HG03469 (cell line): ENCODE data around the gene PRR20D.
"Not testable (repeated sequence)": the region's sequence is repeated elsewhere in the genome, so short reads cannot be mapped to it uniquely, and the experiment has no call there.

Source experiments
- ATAC-seq: cut with Tn5 transposase; IDR thresholded peaks from one replicate; pipeline ENCODE4 v1.9.1; 2021; ENCODE audit warnings: mild to moderate bottlenecking, moderate library complexity, moderate number of reproducible peaks; ENCODE audit not compliant: unreplicated experiment

The PRR20D gene

GRCh38 chr13:57160332-57160731 is at the start of gene PRR20D:
TSS of gene PRR20D (plus strand) at chr13:57160632. CDS start at chr13:57161019, 387 bp downstream.
- ATAC-seq: not testable (repeated sequence)

GRCh38 chr13:57114945-57115344 is 45.5 kb upstream of the PRR20D start:
- ATAC-seq: no peak

- ATAC-seq: no peak
Measured at GRCh38 chr13:57123681-57124080, 36.8 kb upstream of the PRR20D start.

DNA sequence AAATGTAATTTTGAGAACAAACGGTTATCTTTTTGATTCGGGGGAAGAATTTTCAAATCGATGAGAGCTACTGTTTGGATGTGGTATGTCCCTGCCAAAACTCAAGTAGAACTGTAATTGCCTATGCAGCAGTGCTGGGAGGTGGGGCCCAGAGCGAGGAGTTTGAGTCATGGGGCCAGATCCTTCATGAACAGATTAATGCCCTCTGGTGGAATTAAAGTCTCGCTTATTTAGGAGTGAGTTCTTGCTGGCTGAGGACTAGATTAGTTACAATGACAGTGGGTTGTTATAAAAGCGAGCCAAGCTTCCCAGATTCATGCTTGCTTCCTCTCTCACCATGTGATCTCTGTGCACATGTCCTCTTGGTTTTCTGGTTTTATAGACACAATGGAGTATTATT is 31.5 kb upstream of the PRR20D start:
- no peak for ATAC-seq

GRCh38 chr13:57136093-57136492 is 24.3 kb upstream of the PRR20D start:
- ATAC-seq: no peak

- ATAC-seq: no peak
Measured at GRCh38 chr13:57137585-57137984, 22.8 kb upstream of the PRR20D start.

DNA sequence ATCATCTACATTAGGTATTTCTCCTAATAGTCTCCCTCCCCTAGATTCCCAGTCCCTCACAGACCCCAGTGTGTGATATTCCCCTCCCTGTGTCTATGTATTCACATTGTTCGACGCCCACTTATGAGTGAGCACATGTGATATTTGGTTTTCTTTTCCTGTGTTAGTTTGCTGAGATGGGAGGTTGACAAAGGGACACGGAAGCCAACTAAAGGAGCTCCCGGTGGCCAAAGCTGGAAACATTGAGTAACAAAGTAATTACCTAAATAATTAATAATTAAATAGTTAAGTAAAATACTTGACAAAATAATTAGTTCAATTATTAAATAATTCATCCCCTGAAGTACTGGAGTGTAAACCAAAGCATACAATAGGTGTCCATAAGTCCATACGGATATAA is 21.4 kb upstream of the PRR20D start:
- ATAC-seq: no peak

DNA sequence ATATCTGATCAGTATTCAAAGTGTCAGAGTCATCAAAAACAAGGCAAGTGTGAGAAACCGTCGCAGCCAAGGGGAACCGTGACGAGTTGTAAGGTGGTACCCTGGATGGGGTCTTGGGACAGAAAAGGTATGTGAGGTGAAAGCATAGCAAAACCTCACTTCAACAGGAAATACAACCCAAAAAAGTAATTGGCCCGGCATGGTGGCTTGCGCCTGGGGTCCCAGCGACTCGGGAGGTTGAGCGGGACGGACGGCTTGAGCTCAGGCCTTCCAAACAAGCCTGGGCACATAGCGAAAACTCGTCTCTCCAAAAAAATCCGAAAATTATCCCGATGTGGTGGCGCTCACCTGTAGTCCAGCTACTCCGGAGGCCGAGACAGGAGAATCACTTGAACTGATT is 20.7 kb upstream of the PRR20D start:
- ATAC-seq: not testable (repeated sequence)

DNA sequence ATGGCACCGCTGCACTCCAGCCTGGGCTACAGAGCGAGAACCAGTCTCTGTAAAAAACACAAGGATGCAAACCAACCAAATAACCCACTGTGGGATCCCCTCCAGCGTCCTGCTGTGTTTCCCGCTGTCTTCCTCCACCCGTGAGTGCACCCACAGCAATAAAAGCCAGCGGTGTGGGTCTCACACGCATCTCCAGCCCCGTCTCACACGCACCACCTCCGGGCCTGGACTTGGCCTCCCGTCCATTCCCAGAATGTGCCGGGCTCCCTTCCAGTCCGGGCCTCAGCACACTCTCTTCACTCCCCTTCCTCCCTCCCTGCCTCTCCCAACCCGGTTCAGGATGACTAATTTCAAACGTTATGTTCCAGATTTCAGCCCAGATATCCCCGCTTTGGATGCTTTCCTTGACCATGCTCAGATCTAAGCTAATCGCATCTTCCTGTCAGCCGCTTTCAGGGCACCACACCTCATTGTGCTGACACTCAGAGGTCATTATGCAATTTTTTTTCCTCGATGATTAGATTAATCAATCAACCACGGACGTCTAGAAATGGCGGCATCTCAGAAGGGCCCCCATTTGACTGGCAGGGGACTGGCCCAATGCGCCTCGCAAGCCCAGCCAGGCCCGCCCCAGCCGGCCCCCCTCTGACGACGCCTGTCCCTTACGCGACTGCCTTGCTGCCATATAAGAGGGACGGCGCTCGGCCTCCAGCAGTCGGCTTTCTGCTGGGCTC is 20.0 kb upstream of the PRR20D start, which contains the start of gene PRR20A:
TSS of gene PRR20A (plus strand) at position 684 of the 734 bp plus-strand sequence. CDS start 387 bp downstream, outside the sequence.
- not testable (repeated sequence) for ATAC-seq

GRCh38 chr13:57147188-57147587 is 13.2 kb upstream of the PRR20D start, which contains the start of gene PRR20B:
TSS of gene PRR20B (plus strand) at chr13:57147488. CDS start at chr13:57147875, 387 bp downstream.
- ATAC-seq: not testable (repeated sequence)

GRCh38 chr13:57148106-57148505 is 12.3 kb upstream of the PRR20D start:
- not testable (repeated sequence) for ATAC-seq

DNA sequence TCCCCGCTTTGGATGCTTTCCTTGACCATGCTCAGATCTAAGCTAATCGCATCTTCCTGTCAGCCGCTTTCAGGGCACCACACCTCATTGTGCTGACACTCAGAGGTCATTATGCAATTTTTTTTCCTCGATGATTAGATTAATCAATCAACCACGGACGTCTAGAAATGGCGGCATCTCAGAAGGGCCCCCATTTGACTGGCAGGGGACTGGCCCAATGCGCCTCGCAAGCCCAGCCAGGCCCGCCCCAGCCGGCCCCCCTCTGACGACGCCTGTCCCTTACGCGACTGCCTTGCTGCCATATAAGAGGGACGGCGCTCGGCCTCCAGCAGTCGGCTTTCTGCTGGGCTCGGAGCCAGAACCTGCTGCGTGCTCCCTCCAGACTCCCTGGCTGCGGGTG is 6.7 kb upstream of the PRR20D start, which contains the start of gene PRR20C:
TSS of gene PRR20C (plus strand) at position 301 of the 400 bp plus-strand sequence. CDS start 387 bp downstream, outside the sequence.
- ATAC-seq: not testable (repeated sequence)

DNA sequence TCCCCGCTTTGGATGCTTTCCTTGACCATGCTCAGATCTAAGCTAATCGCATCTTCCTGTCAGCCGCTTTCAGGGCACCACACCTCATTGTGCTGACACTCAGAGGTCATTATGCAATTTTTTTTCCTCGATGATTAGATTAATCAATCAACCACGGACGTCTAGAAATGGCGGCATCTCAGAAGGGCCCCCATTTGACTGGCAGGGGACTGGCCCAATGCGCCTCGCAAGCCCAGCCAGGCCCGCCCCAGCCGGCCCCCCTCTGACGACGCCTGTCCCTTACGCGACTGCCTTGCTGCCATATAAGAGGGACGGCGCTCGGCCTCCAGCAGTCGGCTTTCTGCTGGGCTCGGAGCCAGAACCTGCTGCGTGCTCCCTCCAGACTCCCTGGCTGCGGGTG is 6.5 kb downstream of the PRR20D start, which contains the start of gene PRR20E:
TSS of gene PRR20E (plus strand) at position 301 of the 400 bp plus-strand sequence. CDS start 387 bp downstream, outside the sequence.
- not testable (repeated sequence) for ATAC-seq

DNA sequence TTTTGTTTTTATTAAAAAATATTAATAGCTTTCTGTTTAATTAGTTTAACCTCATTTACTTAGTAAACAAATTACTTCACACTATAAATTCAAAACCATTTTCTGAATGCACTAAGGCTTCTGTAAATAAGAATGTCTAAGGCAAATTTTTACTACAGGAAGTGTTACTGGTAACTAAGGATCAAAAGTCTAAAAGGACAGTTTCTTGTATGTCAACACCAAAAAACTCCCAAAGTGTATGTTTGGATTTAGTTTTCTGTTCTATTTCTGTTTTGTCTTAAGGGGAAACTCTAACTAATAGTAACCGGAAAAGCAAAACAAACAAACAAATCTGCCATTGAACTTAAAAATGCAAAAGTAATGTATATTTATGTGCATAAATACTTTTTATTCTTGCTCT is 31.2 kb downstream of the PRR20D start:
- no peak for ATAC-seq

GRCh38 chr13:57212989-57213388 is 52.6 kb downstream of the PRR20D start:
- ATAC-seq: no peak
